ENCODE data around the gene METTL2A. TPM values are rescaled to one million over a fixed set of nuclear protein-coding genes. Genes with fewer than 3 reads are reported as not detected.
A peak's percentile ranks its signal among the peaks of the same experiment; 100 is the strongest.
"Not testable (repeated sequence)": the region's sequence is repeated elsewhere in the genome, so short reads cannot be mapped to it uniquely, and the experiment has no call there.

METTL2A gene
- polyA plus RNA-seq (2012; ENCODE audit: low read depth, missing spikeins): 11.7 TPM

GRCh38 chr17:62423647-62424461 lies at the start of gene METTL2A:
TSS of gene METTL2A (plus strand) at chr17:62423897. CDS start at chr17:62423903, 6 bp downstream.
- peak; percentile 89 for FAIRE-seq

GRCh38 chr17:62380253-62380652 lies 43.4 kb upstream of the METTL2A start, which contains the start of gene EFCAB3:
TSS of gene EFCAB3 (plus strand) at chr17:62380553. CDS start at chr17:62382980, 2,427 bp downstream.
- FAIRE-seq: no peak

More at GRCh38 chr17:62423647-62424461, at the start of gene METTL2A:
- peak; percentile 43 for DNase-seq (ENCODE audit: insufficient read length, low spot score)
- TF ChIP-seq POLR2AphosphoS5 (IDR thresholded peaks at IDR 0.05; ENCODE audit: low read depth, low read length) (peak; percentile 73), TAF1 (IDR thresholded peaks at IDR 0.05; ENCODE audit: low read depth, low read length) (peak; percentile 74)

GRCh38 chr17:62381561-62381960 lies 42.1 kb upstream of the METTL2A start:
- DNase-seq (ENCODE audit: insufficient read length, low spot score): no peak
- TF ChIP-seq POU2F2 (IDR thresholded peaks at IDR 0.05; ENCODE audit: low read depth, low read length): no peak
- TF ChIP-seq TAF1 (IDR thresholded peaks at IDR 0.05; ENCODE audit: low read depth, low read length): no peak
- no peak for TF ChIP-seq POLR2A (IDR thresholded peaks at IDR 0.05; ENCODE audit: low read depth, low read length)
- no peak for TF ChIP-seq POLR2AphosphoS5 (IDR thresholded peaks at IDR 0.05; ENCODE audit: low read depth, low read length)
- TF ChIP-seq PAX5 (IDR thresholded peaks at IDR 0.05; ENCODE audit: insufficient read depth, low read length, severe bottlenecking): no peak
- FAIRE-seq: no peak

More at GRCh38 chr17:62380253-62380652, 43.4 kb upstream of the METTL2A start, which contains the start of gene EFCAB3:
- DNase-seq (ENCODE audit: insufficient read length, low spot score): no peak
- TF ChIP-seq POLR2A (IDR thresholded peaks at IDR 0.05; ENCODE audit: low read depth, low read length) (no peak), POU2F2 (IDR thresholded peaks at IDR 0.05; ENCODE audit: low read depth, low read length) (no peak), TAF1 (IDR thresholded peaks at IDR 0.05; ENCODE audit: low read depth, low read length) (no peak), POLR2AphosphoS5 (IDR thresholded peaks at IDR 0.05; ENCODE audit: low read depth, low read length) (no peak), PAX5 (IDR thresholded peaks at IDR 0.05; ENCODE audit: insufficient read depth, low read length, severe bottlenecking) (no peak), SPI1 (IDR thresholded peaks at IDR 0.05; ENCODE audit: low read depth, low read length) (no peak)

GRCh38 chr17:62388856-62389255 lies 34.8 kb upstream of the METTL2A start:
- FAIRE-seq: no peak
- no peak for DNase-seq (ENCODE audit: insufficient read length, low spot score)
- TF ChIP-seq SPI1 (IDR thresholded peaks at IDR 0.05; ENCODE audit: low read depth, low read length) (no peak), POLR2A (IDR thresholded peaks at IDR 0.05; ENCODE audit: low read depth, low read length) (no peak), POU2F2 (IDR thresholded peaks at IDR 0.05; ENCODE audit: low read depth, low read length) (no peak), TAF1 (IDR thresholded peaks at IDR 0.05; ENCODE audit: low read depth, low read length) (no peak), POLR2AphosphoS5 (IDR thresholded peaks at IDR 0.05; ENCODE audit: low read depth, low read length) (no peak), PAX5 (IDR thresholded peaks at IDR 0.05; ENCODE audit: insufficient read depth, low read length, severe bottlenecking) (no peak)

GRCh38 chr17:62392908-62393307 lies 30.8 kb upstream of the METTL2A start:
- TF ChIP-seq POU2F2 (IDR thresholded peaks at IDR 0.05; ENCODE audit: low read depth, low read length): no peak
- no peak for TF ChIP-seq POLR2A (IDR thresholded peaks at IDR 0.05; ENCODE audit: low read depth, low read length)
- no peak for TF ChIP-seq TAF1 (IDR thresholded peaks at IDR 0.05; ENCODE audit: low read depth, low read length)
- TF ChIP-seq POLR2AphosphoS5 (IDR thresholded peaks at IDR 0.05; ENCODE audit: low read depth, low read length): no peak
- no peak for TF ChIP-seq PAX5 (IDR thresholded peaks at IDR 0.05; ENCODE audit: insufficient read depth, low read length, severe bottlenecking)
- TF ChIP-seq SPI1 (IDR thresholded peaks at IDR 0.05; ENCODE audit: low read depth, low read length): no peak
- no peak for DNase-seq (ENCODE audit: insufficient read length, low spot score)
- FAIRE-seq: no peak

GRCh38 chr17:62398891-62399290 lies 24.8 kb upstream of the METTL2A start:
- DNase-seq (ENCODE audit: insufficient read length, low spot score) (no peak), FAIRE-seq (no peak)
- TF ChIP-seq SPI1 (IDR thresholded peaks at IDR 0.05; ENCODE audit: low read depth, low read length) (no peak), TAF1 (IDR thresholded peaks at IDR 0.05; ENCODE audit: low read depth, low read length) (no peak), POLR2A (IDR thresholded peaks at IDR 0.05; ENCODE audit: low read depth, low read length) (no peak), POU2F2 (IDR thresholded peaks at IDR 0.05; ENCODE audit: low read depth, low read length) (no peak), POLR2AphosphoS5 (IDR thresholded peaks at IDR 0.05; ENCODE audit: low read depth, low read length) (no peak), PAX5 (IDR thresholded peaks at IDR 0.05; ENCODE audit: insufficient read depth, low read length, severe bottlenecking) (no peak)

GRCh38 chr17:62405451-62405850 lies 18.2 kb upstream of the METTL2A start:
- TF ChIP-seq PAX5 (IDR thresholded peaks at IDR 0.05; ENCODE audit: insufficient read depth, low read length, severe bottlenecking): no peak
- no peak for TF ChIP-seq POU2F2 (IDR thresholded peaks at IDR 0.05; ENCODE audit: low read depth, low read length)
- TF ChIP-seq SPI1 (IDR thresholded peaks at IDR 0.05; ENCODE audit: low read depth, low read length): no peak
- FAIRE-seq: no peak
- DNase-seq (ENCODE audit: insufficient read length, low spot score): no peak

GRCh38 chr17:62413090-62413489 lies 10.6 kb upstream of the METTL2A start:
- not testable (repeated sequence) for FAIRE-seq

GRCh38 chr17:62426214-62426613 lies 2.5 kb downstream of the METTL2A start:
- not testable (repeated sequence) for FAIRE-seq; DNase-seq (ENCODE audit: insufficient read length, low spot score)

More at GRCh38 chr17:62413090-62413489, 10.6 kb upstream of the METTL2A start:
- not testable (repeated sequence) for DNase-seq (ENCODE audit: insufficient read length, low spot score)

- FAIRE-seq; DNase-seq (ENCODE audit: insufficient read length, low spot score): not testable (repeated sequence)
These were observed 11.6 kb downstream of the METTL2A start for GRCh38 chr17:62435251-62435650.

- DNase-seq (ENCODE audit: insufficient read length, low spot score); FAIRE-seq: not testable (repeated sequence)
These were observed 17.5 kb downstream of the METTL2A start for GRCh38 chr17:62441181-62441580.

Data from GM12891 (cell line).